T-helper 2 cell treated with Interferon-gamma antibody and Interleukin-4, amounts not matched to agents 5 μg/mL and 100 μg/mL, for 36 hours (primary cell): ENCODE results near the gene ZFYVE26.

ENCODE experiments used
- DNase-seq: peaks from one replicate; pipeline ENCODE4 v3.0.0; 2021; ENCODE audit warnings: low spot score
- H3K27ac Mint-ChIP-seq: one replicate; pipeline ENCODE4 v1.8.0; 2021; ENCODE audit warnings: mild to moderate bottlenecking, mixed read lengths
- H3K27me3 Mint-ChIP-seq: one replicate; pipeline ENCODE4 v1.8.0; 2021; ENCODE audit warnings: low read depth, mixed read lengths
- H3K36me3 Mint-ChIP-seq: one replicate; pipeline ENCODE4 v1.8.0; 2021; ENCODE audit warnings: low read depth, mixed read lengths
- H3K4me1 Mint-ChIP-seq: one replicate; pipeline ENCODE4 v1.8.0; 2021; ENCODE audit warnings: low read depth, mixed read lengths
- H3K4me3 Mint-ChIP-seq: one replicate; pipeline ENCODE4 v1.8.0; 2022; ENCODE audit warnings: mild to moderate bottlenecking, moderate library complexity, mixed read lengths
- H3K9me3 Mint-ChIP-seq: one replicate; pipeline ENCODE4 v1.8.0; 2021; ENCODE audit warnings: mixed read lengths

ZFYVE26 gene

GRCh38 chr14:67749341-67750084 lies 66.9 kb downstream of the ZFYVE26 start:
- no peaks in the 10 kb centered on the region for H3K9me3 Mint-ChIP-seq
- peaks cover 1% of the 10 kb centered on the region for H3K4me1 Mint-ChIP-seq
- H3K4me3 Mint-ChIP-seq: no peak overlapping the region
- no peak for DNase-seq
- H3K27ac Mint-ChIP-seq: no peak overlapping the region
- H3K36me3 Mint-ChIP-seq: peaks cover 19% of the 10 kb centered on the region
- no peaks in the 10 kb centered on the region for H3K27me3 Mint-ChIP-seq

- no peaks in the 10 kb centered on the region for H3K9me3 Mint-ChIP-seq
- no peaks in the 10 kb centered on the region for H3K27me3 Mint-ChIP-seq
- no peak overlapping the region for H3K4me3 Mint-ChIP-seq
- H3K27ac Mint-ChIP-seq: no peak overlapping the region
- peaks cover 19% of the 10 kb centered on the region for H3K36me3 Mint-ChIP-seq
- peaks cover 1% of the 10 kb centered on the region for H3K4me1 Mint-ChIP-seq
- DNase-seq: no peak
Measured at GRCh38 chr14:67748312-67748711, 68.1 kb downstream of the ZFYVE26 start.

- H3K27me3 Mint-ChIP-seq: no peaks in the 10 kb centered on the region
- no peaks in the 10 kb centered on the region for H3K9me3 Mint-ChIP-seq
- peak; percentile 7 for DNase-seq
- H3K27ac Mint-ChIP-seq: no peak overlapping the region
- no peak overlapping the region for H3K4me3 Mint-ChIP-seq
- H3K36me3 Mint-ChIP-seq: peaks cover 14% of the 10 kb centered on the region
- H3K4me1 Mint-ChIP-seq: peaks cover 1% of the 10 kb centered on the region
Measured at GRCh38 chr14:67746927-67747326, 69.5 kb downstream of the ZFYVE26 start.

GRCh38 chr14:67744046-67744445 lies 72.3 kb downstream of the ZFYVE26 start:
- no peaks in the 10 kb centered on the region for H3K9me3 Mint-ChIP-seq
- H3K27ac Mint-ChIP-seq: no peak overlapping the region
- no peak overlapping the region for H3K4me3 Mint-ChIP-seq
- H3K27me3 Mint-ChIP-seq: peaks cover 2% of the 10 kb centered on the region
- H3K36me3 Mint-ChIP-seq: peaks cover 8% of the 10 kb centered on the region
- DNase-seq: no peak
- H3K4me1 Mint-ChIP-seq: peaks cover 1% of the 10 kb centered on the region

- Mint-ChIP-seq H3K9me3 (no peaks in the 10 kb centered on the region), H3K36me3 (no peaks in the 10 kb centered on the region), H3K27me3 (peaks cover 5% of the 10 kb centered on the region), H3K27ac (no peak overlapping the region), H3K4me3 (no peak overlapping the region), H3K4me1 (no peaks in the 10 kb centered on the region)
- no peak for DNase-seq
Measured at GRCh38 chr14:67738740-67739504, 77.5 kb downstream of the ZFYVE26 start.

- Mint-ChIP-seq H3K4me3 (no peak overlapping the region), H3K27ac (no peak overlapping the region), H3K9me3 (no peaks in the 10 kb centered on the region), H3K36me3 (no peaks in the 10 kb centered on the region), H3K4me1 (no peaks in the 10 kb centered on the region), H3K27me3 (peaks cover 5% of the 10 kb centered on the region)
- DNase-seq: no peak
Measured at GRCh38 chr14:67736771-67737170, 79.6 kb downstream of the ZFYVE26 start.

GRCh38 chr14:67735336-67736147 lies 80.8 kb downstream of the ZFYVE26 start:
- H3K27ac Mint-ChIP-seq: no peak overlapping the region
- H3K4me3 Mint-ChIP-seq: no peak overlapping the region
- H3K9me3 Mint-ChIP-seq: no peaks in the 10 kb centered on the region
- H3K27me3 Mint-ChIP-seq: peaks cover 5% of the 10 kb centered on the region
- H3K4me1 Mint-ChIP-seq: no peaks in the 10 kb centered on the region
- DNase-seq: no peak
- H3K36me3 Mint-ChIP-seq: no peaks in the 10 kb centered on the region

- Mint-ChIP-seq H3K27ac (no peak overlapping the region), H3K27me3 (peaks cover 5% of the 10 kb centered on the region), H3K9me3 (no peaks in the 10 kb centered on the region), H3K4me1 (no peaks in the 10 kb centered on the region), H3K4me3 (no peak overlapping the region), H3K36me3 (no peaks in the 10 kb centered on the region)
- DNase-seq: no peak
Measured at GRCh38 chr14:67734675-67735074, 81.7 kb downstream of the ZFYVE26 start.

GRCh38 chr14:67733616-67734015 lies 82.8 kb downstream of the ZFYVE26 start:
- Mint-ChIP-seq H3K27me3 (peaks cover 3% of the 10 kb centered on the region), H3K9me3 (no peaks in the 10 kb centered on the region), H3K4me3 (no peak overlapping the region), H3K36me3 (no peaks in the 10 kb centered on the region), H3K27ac (no peak overlapping the region), H3K4me1 (no peaks in the 10 kb centered on the region)
- no peak for DNase-seq

GRCh38 chr14:67729072-67729885 lies 87.1 kb downstream of the ZFYVE26 start:
- Mint-ChIP-seq H3K27me3 (peaks cover 3% of the 10 kb centered on the region), H3K9me3 (no peaks in the 10 kb centered on the region), H3K36me3 (no peaks in the 10 kb centered on the region), H3K4me1 (no peaks in the 10 kb centered on the region), H3K4me3 (no peak overlapping the region), H3K27ac (no peak overlapping the region)
- DNase-seq: no peak

- no peaks in the 10 kb centered on the region for H3K9me3 Mint-ChIP-seq
- no peaks in the 10 kb centered on the region for H3K36me3 Mint-ChIP-seq
- no peaks in the 10 kb centered on the region for H3K4me1 Mint-ChIP-seq
- peaks cover 8% of the 10 kb centered on the region for H3K27me3 Mint-ChIP-seq
- no peak overlapping the region for H3K27ac Mint-ChIP-seq
- H3K4me3 Mint-ChIP-seq: no peak overlapping the region
- no peak for DNase-seq
Measured at GRCh38 chr14:67728258-67728657, 88.1 kb downstream of the ZFYVE26 start.

GRCh38 chr14:67727361-67727760 lies 89.0 kb downstream of the ZFYVE26 start:
- Mint-ChIP-seq H3K4me3 (no peak overlapping the region), H3K4me1 (no peaks in the 10 kb centered on the region), H3K9me3 (no peaks in the 10 kb centered on the region), H3K27ac (no peak overlapping the region), H3K27me3 (peaks cover 15% of the 10 kb centered on the region), H3K36me3 (no peaks in the 10 kb centered on the region)
- no peak for DNase-seq

- H3K4me1 Mint-ChIP-seq: peaks cover under 1% of the 10 kb centered on the region
- peaks cover 4% of the 10 kb centered on the region for H3K9me3 Mint-ChIP-seq
- no peak overlapping the region for H3K27ac Mint-ChIP-seq
- no peak for DNase-seq
- H3K4me3 Mint-ChIP-seq: no peak overlapping the region
- no peaks in the 10 kb centered on the region for H3K36me3 Mint-ChIP-seq
- H3K27me3 Mint-ChIP-seq: peaks cover 19% of the 10 kb centered on the region
Measured at GRCh38 chr14:67725171-67725570, 91.2 kb downstream of the ZFYVE26 start.
